Esophagus muscularis mucosa (tissue), 4 donors: Measurements from ENCODE around the gene SLC16A6.

Source experiments
- EP300 ChIP-seq: sonication (generic); formaldehyde crosslinking; IDR thresholded peaks from one replicate; pipeline ENCODE4 v1.6.1; 2017; ENCODE audit warnings: antibody characterized with exemption
- POLR2A ChIP-seq: fragments of 450-650 bp; IDR thresholded peaks from one replicate; pipeline ENCODE4 v1.6.1; 2017; ENCODE audit warnings: antibody characterized with exemption, moderate library complexity, mild to moderate bottlenecking, low read depth
- POLR2AphosphoS5 ChIP-seq, 2 donors: sonication (generic); formaldehyde crosslinking; IDR thresholded peaks; one replicate each; pipeline ENCODE4 v1.6.1; 2017; ENCODE audit warnings: antibody characterized with exemption in 2 of 2
- TF ChIP-seq, protein P1 (sequence below), 3 experiments: fragments of 200-600 bp in 2 of 3; fragments of 450-650 bp in 1 of 3; sonication (generic) in 2 of 3; IDR thresholded peaks; one replicate each; pipeline ENCODE4 v1.5.1; 2017 to 2019; ENCODE audit warnings: antibody characterized with exemption in 3 of 3, mild to moderate bottlenecking in 2 of 3, moderate library complexity in 1 of 3

- TF ChIP-seq, protein P1, sequence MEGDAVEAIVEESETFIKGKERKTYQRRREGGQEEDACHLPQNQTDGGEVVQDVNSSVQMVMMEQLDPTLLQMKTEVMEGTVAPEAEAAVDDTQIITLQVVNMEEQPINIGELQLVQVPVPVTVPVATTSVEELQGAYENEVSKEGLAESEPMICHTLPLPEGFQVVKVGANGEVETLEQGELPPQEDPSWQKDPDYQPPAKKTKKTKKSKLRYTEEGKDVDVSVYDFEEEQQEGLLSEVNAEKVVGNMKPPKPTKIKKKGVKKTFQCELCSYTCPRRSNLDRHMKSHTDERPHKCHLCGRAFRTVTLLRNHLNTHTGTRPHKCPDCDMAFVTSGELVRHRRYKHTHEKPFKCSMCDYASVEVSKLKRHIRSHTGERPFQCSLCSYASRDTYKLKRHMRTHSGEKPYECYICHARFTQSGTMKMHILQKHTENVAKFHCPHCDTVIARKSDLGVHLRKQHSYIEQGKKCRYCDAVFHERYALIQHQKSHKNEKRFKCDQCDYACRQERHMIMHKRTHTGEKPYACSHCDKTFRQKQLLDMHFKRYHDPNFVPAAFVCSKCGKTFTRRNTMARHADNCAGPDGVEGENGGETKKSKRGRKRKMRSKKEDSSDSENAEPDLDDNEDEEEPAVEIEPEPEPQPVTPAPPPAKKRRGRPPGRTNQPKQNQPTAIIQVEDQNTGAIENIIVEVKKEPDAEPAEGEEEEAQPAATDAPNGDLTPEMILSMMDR (IDR thresholded peaks at IDR 0.05): no peak
- TF ChIP-seq EP300: no peak
- no peak for TF ChIP-seq POLR2A
- no peak for TF ChIP-seq POLR2AphosphoS5 (IDR thresholded peaks at IDR 0.05)
These were observed 30.6 kb upstream of the SLC16A6 start for GRCh38 chr17:68321556-68321954.
